Skeletal muscle tissue (tissue), 4 donors: ENCODE results near the gene HPCA. TPM values are rescaled to one million over a fixed set of nuclear protein-coding genes. Genes with fewer than 3 reads are reported as not detected.

Experiments used
- H3K27ac ChIP-seq: one replicate; pipeline ENCODE4 v1.7.0; 2013; ENCODE audit warnings: mild to moderate bottlenecking, low read depth, low read length, inconsistent platforms
- H3K27me3 ChIP-seq, 3 donors: one replicate each; pipeline ENCODE4 v1.7.0; 2013; ENCODE audit warnings: low read length in 3 of 3; ENCODE audit not compliant: control insufficient read depth in 3 of 3, insufficient read depth in 3 of 3
- H3K36me3 ChIP-seq, 3 donors: one replicate each; pipeline ENCODE4 v1.7.0; 2013; ENCODE audit warnings: low read length in 3 of 3; ENCODE audit not compliant: control insufficient read depth in 3 of 3, insufficient read depth in 3 of 3
- H3K4me1 ChIP-seq, 3 donors: one replicate each; pipeline ENCODE4 v1.7.0; 2013; ENCODE audit warnings: low read length in 3 of 3, mild to moderate bottlenecking in 3 of 3; ENCODE audit not compliant: control insufficient read depth in 3 of 3, insufficient read depth in 3 of 3
- H3K4me3 ChIP-seq, 3 donors: one replicate each; pipeline ENCODE4 v1.7.0; 2013; ENCODE audit warnings: low read length in 3 of 3
- H3K9ac ChIP-seq, 3 donors: one replicate each; pipeline ENCODE4 v1.7.0; 2013; ENCODE audit warnings: low read length in 3 of 3, mild to moderate bottlenecking in 3 of 3, moderate library complexity in 2 of 3, low read depth in 1 of 3
- H3K9me3 ChIP-seq, 3 donors: one replicate each; pipeline ENCODE4 v1.7.0; 2013; ENCODE audit warnings: low read length in 3 of 3; ENCODE audit not compliant: control insufficient read depth in 3 of 3
- total RNA-seq: library from RNA; depleted of rRNA; stranded (reverse); fragments of >200 nt; gene quantifications from one replicate; pipeline ENCODE4 v1.2.3, GENCODE V29; 2014
- donor health status: Osteomylitis.

Gene HPCA
- total RNA-seq, 1 donor from 2014 or later: not detected

- H3K4me1 ChIP-seq: peaks cover 25 to 32% (median 30%) of the 10 kb centered on the region in 3 donors
- H3K4me3 ChIP-seq: peak overlapping the region; percentile 65 to 72 (median 68)
- no peaks in the 10 kb centered on the region for H3K27me3 ChIP-seq
- peaks cover 0 to 11% (median 8%) of the 10 kb centered on the region in 3 donors for H3K36me3 ChIP-seq
- no peaks in the 10 kb centered on the region for H3K9me3 ChIP-seq
- H3K9ac ChIP-seq: peak overlapping the region; percentile 53 to 79 (median 68)
- no peak overlapping the region for H3K27ac ChIP-seq
These were observed 14.7 kb upstream of the HPCA start for GRCh38 chr1:32871364-32872191.

- peak overlapping the region in 1 of 3 donors; percentile 6 for H3K9ac ChIP-seq
- H3K36me3 ChIP-seq: peaks cover 0 to 9% (median 8%) of the 10 kb centered on the region in 3 donors
- H3K27me3 ChIP-seq: peaks cover 0 to 4% (median 0%) of the 10 kb centered on the region in 3 donors
- H3K4me1 ChIP-seq: peaks cover 25 to 35% (median 35%) of the 10 kb centered on the region in 3 donors
- H3K27ac ChIP-seq: no peak overlapping the region
- peak overlapping the region in 2 of 3 donors; percentile 24 to 38 for H3K4me3 ChIP-seq
- H3K9me3 ChIP-seq: no peaks in the 10 kb centered on the region
These were observed 14.2 kb upstream of the HPCA start for GRCh38 chr1:32872192-32872460.

GRCh38 chr1:32873484-32873883 lies 12.8 kb upstream of the HPCA start:
- H3K4me1 ChIP-seq: peaks cover 29 to 49% (median 47%) of the 10 kb centered on the region in 3 donors
- H3K9me3 ChIP-seq: no peaks in the 10 kb centered on the region
- peaks cover 0 to 6% (median 4%) of the 10 kb centered on the region in 3 donors for H3K27me3 ChIP-seq
- H3K36me3 ChIP-seq: no peaks in the 10 kb centered on the region
- no peak overlapping the region for H3K4me3 ChIP-seq
- no peak overlapping the region for H3K27ac ChIP-seq
- no peak overlapping the region for H3K9ac ChIP-seq

- Histone ChIP-seq H3K27me3 (peaks cover 0 to 6% (median 4%) of the 10 kb centered on the region in 3 donors), H3K27ac (no peak overlapping the region), H3K4me1 (peaks cover 19 to 42% (median 32%) of the 10 kb centered on the region in 3 donors), H3K4me3 (no peak overlapping the region), H3K9me3 (no peaks in the 10 kb centered on the region), H3K9ac (no peak overlapping the region), H3K36me3 (no peaks in the 10 kb centered on the region)
These were observed 11.2 kb upstream of the HPCA start for GRCh38 chr1:32874860-32875752.

GRCh38 chr1:32876341-32877210 lies 9.7 kb upstream of the HPCA start:
- H3K4me1 ChIP-seq: peaks cover 19 to 44% (median 34%) of the 10 kb centered on the region in 3 donors
- H3K27ac ChIP-seq: no peak overlapping the region

GRCh38 chr1:32877211-32878110 lies 8.8 kb upstream of the HPCA start:
- Histone ChIP-seq H3K27ac (no peak overlapping the region), H3K36me3 (no peaks in the 10 kb centered on the region)

More at GRCh38 chr1:32876341-32877210, 9.7 kb upstream of the HPCA start:
- peaks cover 0 to 6% (median 4%) of the 10 kb centered on the region in 3 donors for H3K27me3 ChIP-seq
- no peak overlapping the region for H3K4me3 ChIP-seq
- H3K36me3 ChIP-seq: no peaks in the 10 kb centered on the region
- H3K9me3 ChIP-seq: no peaks in the 10 kb centered on the region
- H3K9ac ChIP-seq: no peak overlapping the region

GRCh38 chr1:32878183-32878582 lies 8.1 kb upstream of the HPCA start:
- H3K36me3 ChIP-seq: no peaks in the 10 kb centered on the region
- no peaks in the 10 kb centered on the region for H3K9me3 ChIP-seq
- H3K27me3 ChIP-seq: peaks cover 0 to 6% (median 4%) of the 10 kb centered on the region in 3 donors
- peak overlapping the region in 1 of 3 donors; percentile 40 for H3K9ac ChIP-seq
- peaks cover 20 to 43% (median 37%) of the 10 kb centered on the region in 3 donors for H3K4me1 ChIP-seq
- H3K4me3 ChIP-seq: no peak overlapping the region
- H3K27ac ChIP-seq: no peak overlapping the region

More at GRCh38 chr1:32877211-32878110, 8.8 kb upstream of the HPCA start:
- Histone ChIP-seq H3K9me3 (no peaks in the 10 kb centered on the region), H3K4me1 (peaks cover 24 to 48% (median 42%) of the 10 kb centered on the region in 3 donors), H3K27me3 (peaks cover 0 to 6% (median 4%) of the 10 kb centered on the region in 3 donors), H3K9ac (peak overlapping the region in 1 of 3 donors; percentile 40), H3K4me3 (no peak overlapping the region)

- peaks cover 20 to 43% (median 37%) of the 10 kb centered on the region in 3 donors for H3K4me1 ChIP-seq
These were observed 7.7 kb upstream of the HPCA start for GRCh38 chr1:32878637-32879041.

More at GRCh38 chr1:32878637-32879041, 7.7 kb upstream of the HPCA start:
- no peaks in the 10 kb centered on the region for H3K36me3 ChIP-seq
- no peak overlapping the region for H3K9ac ChIP-seq
- H3K9me3 ChIP-seq: no peaks in the 10 kb centered on the region
- no peak overlapping the region for H3K27ac ChIP-seq
- H3K27me3 ChIP-seq: peaks cover 0 to 8% (median 6%) of the 10 kb centered on the region in 3 donors
- H3K4me3 ChIP-seq: no peak overlapping the region
